Neural progenitor cell (in vitro differentiated cells): ENCODE data around the gene RPS6KA5.

Experiments used
- CTCF ChIP-seq: fragments of 200-600 bp; sonication (generic); IDR thresholded peaks from 2 replicates; pipeline ENCODE4 v1.5.1; 2017; ENCODE audit warnings: antibody characterized with exemption, mild to moderate bottlenecking
- EZH2phosphoT487 ChIP-seq: fragments of 200-600 bp; sonication (generic); IDR thresholded peaks from 2 replicates; pipeline ENCODE4 v1.6.1; 2017; ENCODE audit warnings: antibody characterized with exemption

GRCh38 chr14:91094772-91095171, 34.3 kb upstream of the RPS6KA5 start:
- TF ChIP-seq CTCF: no peak
- no peak for TF ChIP-seq EZH2phosphoT487
